Activated B cell treated with CpG ODN at 0.5 μM for 24 hours (primary cell): Measurements from ENCODE around the gene HEXB. TPM values are rescaled to one million over a fixed set of nuclear protein-coding genes. Genes with fewer than 3 reads are reported as not detected.
A peak's percentile ranks its signal among the peaks of the same experiment; 100 is the strongest.

ENCODE experiments used
- ATAC-seq: fragments of 200-7000 bp; cut with Tn5 transposase; one replicate; pipeline ENCODE4 v1.10.0; 2021; ENCODE audit warnings: low read depth, mild to moderate bottlenecking, moderate library complexity
- CTCF ChIA-PET: fragments of 350-600 bp; sonication (Branson Sonifier 250); formaldehyde crosslinking; loops from one replicate; lab custom pipeline; 2021; ENCODE audit warnings: antibody characterized with exemption; lab: Charles Lee
- POLR2A ChIA-PET: fragments of 350-600 bp; sonication (Branson Sonifier 250); formaldehyde crosslinking; loops from one replicate; lab custom pipeline; 2021; ENCODE audit warnings: antibody characterized with exemption; lab: Charles Lee
- DNase-seq: peaks from one replicate; pipeline ENCODE4 v3.0.0; 2022
- H3K27ac Mint-ChIP-seq: one replicate; pipeline ENCODE4 v1.8.0; 2020; ENCODE audit warnings: mixed read lengths
- H3K27me3 Mint-ChIP-seq: one replicate; pipeline ENCODE4 v1.8.0; 2021; ENCODE audit warnings: mixed read lengths
- H3K36me3 Mint-ChIP-seq: one replicate; pipeline ENCODE4 v1.8.0; 2021; ENCODE audit warnings: low read depth, mixed read lengths
- H3K4me1 Mint-ChIP-seq: one replicate; pipeline ENCODE4 v1.8.0; 2021; ENCODE audit warnings: mixed read lengths
- H3K4me3 Mint-ChIP-seq: one replicate; pipeline ENCODE4 v1.8.0; 2020; ENCODE audit warnings: mild to moderate bottlenecking, mixed read lengths
- H3K9me3 Mint-ChIP-seq: one replicate; pipeline ENCODE4 v1.8.0; 2020; ENCODE audit warnings: mixed read lengths
- CTCF ChIP-seq: fragments of 200-600 bp; IDR thresholded peaks from one replicate; pipeline ENCODE4 v1.8.0; 2022; ENCODE audit warnings: antibody characterized with exemption, mild to moderate bottlenecking
- intact Hi-C: fragments of 100-400 bp; cut with micrococcal nuclease; formaldehyde crosslinking; loops from one replicate; pipeline ENCODE4 v1.15.1; 2024
- total RNA-seq: library from RNA; stranded (reverse); gene quantifications from 2 replicates; pipeline ENCODE4 v1.2.3, GENCODE V29; 2022

The HEXB gene
- total RNA-seq, 1 donor from 2014 or later, result 43.2 TPM

DNA sequence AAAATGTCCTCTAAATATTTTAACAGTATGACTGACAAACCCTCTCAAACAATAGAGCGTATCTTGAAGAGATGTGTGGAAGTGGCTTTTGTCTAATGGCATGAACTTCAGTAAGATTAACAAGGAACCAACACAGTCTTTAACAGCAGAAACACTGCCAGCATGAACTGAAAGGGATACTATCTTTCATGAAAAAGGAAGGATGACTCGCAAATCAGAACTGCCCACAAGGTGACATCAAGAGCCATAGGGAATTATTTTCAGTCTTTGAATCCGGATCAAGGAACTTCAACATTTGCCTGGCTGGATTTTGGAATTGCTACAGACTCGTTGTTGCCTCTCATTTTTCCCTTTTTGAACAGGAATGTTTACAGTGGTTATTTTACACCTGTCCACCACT is 5.1 kb upstream of the HEXB start:
- peaks cover 8% of the 10 kb centered on the region for H3K27me3 Mint-ChIP-seq
- ATAC-seq (no peak), DNase-seq (no peak)
- intact Hi-C loops, result loop anchor here (10.0 kb wide), 1 partner anchor 1725 kb away; the partner anchor contains the start of gene IQGAP2
- POLR2A ChIA-PET, result no interaction called here
- H3K9me3 Mint-ChIP-seq, result no peaks in the 10 kb centered on the region
- CTCF ChIA-PET, result no interaction called here
- H3K36me3 Mint-ChIP-seq, result no peaks in the 10 kb centered on the region
- peaks cover 2% of the 10 kb centered on the region for H3K4me1 Mint-ChIP-seq
- no peak for TF ChIP-seq CTCF
- H3K27ac Mint-ChIP-seq, result no peak overlapping the region
- no peak overlapping the region for H3K4me3 Mint-ChIP-seq

- no peak for TF ChIP-seq CTCF
- DNase-seq, result peak; percentile 19
- ATAC-seq, result peak; percentile 64
- Mint-ChIP-seq H3K36me3 (peaks cover 20% of the 10 kb centered on the region), H3K27ac (peak overlapping the region; percentile 51), H3K9me3 (no peaks in the 10 kb centered on the region), H3K4me3 (peak overlapping the region; percentile 81), H3K27me3 (no peaks in the 10 kb centered on the region), H3K4me1 (peaks cover 18% of the 10 kb centered on the region)
- ChIA-PET POLR2A (interaction anchor here (1.0 to 1.8 kb wide), 3 partner anchors 46 to 1031 kb away, joined by 3 to 12 read pairs (median 4); partner anchors contain the start of genes ENC1, GFM2, NSA2 and POC5), CTCF (no interaction called here)
- intact Hi-C loops, result loop anchor here (1.0 to 10.0 kb wide), 8 partner anchors 45 to 1719 kb away; partner anchors contain the start of genes ANKRA2, CERT1, ENC1 and GFM2
These were observed 1.1 kb downstream of the HEXB start for GRCh38 chr5:74685979-74686631.

DNA sequence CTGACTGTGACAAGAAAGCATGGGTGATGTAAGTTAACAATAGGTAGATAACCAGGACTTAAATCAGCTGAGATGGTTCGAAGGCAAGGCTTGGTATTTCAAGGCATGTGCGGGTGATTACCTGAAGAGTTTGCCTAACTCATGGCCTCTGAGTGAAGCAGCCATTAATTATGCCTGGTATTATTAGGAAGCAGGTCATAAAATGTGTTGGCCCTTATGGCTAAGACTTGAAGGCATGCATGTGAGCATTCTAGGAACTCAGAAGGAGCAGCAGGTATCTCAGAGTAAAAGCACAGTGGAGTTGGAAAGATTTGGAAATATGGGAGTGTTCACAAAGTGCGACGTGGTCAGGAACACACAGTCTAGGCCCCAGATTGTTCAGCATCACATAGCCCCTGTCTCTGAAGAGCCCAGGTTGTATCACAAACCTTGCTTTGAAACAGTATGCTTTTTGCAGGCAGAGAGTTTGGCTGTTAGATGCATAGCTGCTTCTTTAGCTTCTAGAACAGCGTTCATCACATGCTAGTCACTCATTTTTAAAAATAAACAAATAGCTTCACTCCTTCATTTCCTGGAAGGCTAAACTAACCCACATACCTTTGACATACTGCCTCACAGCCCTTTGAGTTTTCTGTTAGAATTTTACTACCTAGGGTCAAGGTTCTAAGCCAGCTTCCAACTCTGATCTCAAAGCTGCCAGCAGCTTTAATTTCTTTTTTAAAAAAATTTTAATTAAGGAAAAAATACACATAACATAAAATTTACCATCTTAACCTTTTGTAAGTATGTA is 2.1 kb downstream of the HEXB start:
- Mint-ChIP-seq H3K4me1 (peaks cover 18% of the 10 kb centered on the region), H3K4me3 (peak overlapping the region; percentile 81), H3K9me3 (no peaks in the 10 kb centered on the region), H3K36me3 (peaks cover 27% of the 10 kb centered on the region), H3K27ac (no peak overlapping the region), H3K27me3 (no peaks in the 10 kb centered on the region)
- POLR2A ChIA-PET, result interaction anchor here (1.8 kb wide), 1 partner anchor 80 kb away, joined by 12 read pairs; the partner anchor contains the start of genes GFM2 and NSA2
- CTCF ChIA-PET, result no interaction called here
- no peak for TF ChIP-seq CTCF
- ATAC-seq, result no peak
- intact Hi-C loops, result loop anchor here (5.0 to 10.0 kb wide), 4 partner anchors 825 to 1718 kb away; partner anchors contain the start of genes ANKRA2, CERT1, IQGAP2 and POC5
- no peak for DNase-seq

- intact Hi-C loops, result no loop called here
- POLR2A ChIA-PET, result no interaction called here
- H3K4me3 Mint-ChIP-seq, result no peak overlapping the region
These were observed 8.2 kb downstream of the HEXB start for GRCh38 chr5:74693191-74693590.

More at GRCh38 chr5:74693191-74693590, 8.2 kb downstream of the HEXB start:
- ATAC-seq, result no peak
- no peak for DNase-seq
- Mint-ChIP-seq H3K27me3 (no peaks in the 10 kb centered on the region), H3K27ac (no peak overlapping the region), H3K9me3 (no peaks in the 10 kb centered on the region), H3K36me3 (peaks cover 65% of the 10 kb centered on the region), H3K4me1 (no peaks in the 10 kb centered on the region)
- no peak for TF ChIP-seq CTCF
- CTCF ChIA-PET, result no interaction called here
